HG02884 (cell line): Measurements from ENCODE around the gene TIGAR.

Source experiments
- ATAC-seq: cut with Tn5 transposase; IDR thresholded peaks from one replicate; pipeline ENCODE4 v1.9.1; 2021; ENCODE audit warnings: mild to moderate bottlenecking, moderate library complexity; ENCODE audit not compliant: unreplicated experiment

Gene TIGAR

DNA sequence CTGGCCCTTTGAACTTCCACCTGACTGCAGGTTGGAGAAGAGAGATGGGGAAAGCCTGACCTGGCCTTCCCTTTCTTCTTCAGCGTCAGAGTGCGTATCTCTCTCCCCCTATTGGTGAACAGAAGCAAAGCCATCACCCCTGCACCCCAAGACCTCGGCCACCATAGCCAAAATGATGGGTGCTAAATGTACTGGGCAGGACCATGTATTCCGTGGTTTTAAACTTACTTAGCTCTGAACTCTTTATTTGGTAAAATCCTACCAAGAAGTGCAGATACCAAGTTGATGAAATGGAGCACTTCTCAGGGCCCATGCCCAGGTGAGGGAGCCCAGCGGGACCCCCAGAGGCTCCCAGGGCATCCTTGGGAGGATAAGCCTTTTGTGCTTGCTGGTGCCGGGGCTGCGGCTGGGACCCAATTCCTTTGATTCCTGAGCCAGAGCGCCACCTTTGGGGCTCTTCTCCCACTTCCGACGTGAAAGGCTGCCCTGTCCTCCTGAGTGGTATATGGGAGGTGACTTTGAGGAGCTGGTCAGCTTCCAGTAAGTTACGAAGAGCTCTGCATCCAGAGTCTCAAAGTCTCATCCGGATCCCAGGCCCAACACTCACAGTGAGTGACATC, 38.0 kb upstream of the TIGAR start:
- no peak for ATAC-seq

DNA sequence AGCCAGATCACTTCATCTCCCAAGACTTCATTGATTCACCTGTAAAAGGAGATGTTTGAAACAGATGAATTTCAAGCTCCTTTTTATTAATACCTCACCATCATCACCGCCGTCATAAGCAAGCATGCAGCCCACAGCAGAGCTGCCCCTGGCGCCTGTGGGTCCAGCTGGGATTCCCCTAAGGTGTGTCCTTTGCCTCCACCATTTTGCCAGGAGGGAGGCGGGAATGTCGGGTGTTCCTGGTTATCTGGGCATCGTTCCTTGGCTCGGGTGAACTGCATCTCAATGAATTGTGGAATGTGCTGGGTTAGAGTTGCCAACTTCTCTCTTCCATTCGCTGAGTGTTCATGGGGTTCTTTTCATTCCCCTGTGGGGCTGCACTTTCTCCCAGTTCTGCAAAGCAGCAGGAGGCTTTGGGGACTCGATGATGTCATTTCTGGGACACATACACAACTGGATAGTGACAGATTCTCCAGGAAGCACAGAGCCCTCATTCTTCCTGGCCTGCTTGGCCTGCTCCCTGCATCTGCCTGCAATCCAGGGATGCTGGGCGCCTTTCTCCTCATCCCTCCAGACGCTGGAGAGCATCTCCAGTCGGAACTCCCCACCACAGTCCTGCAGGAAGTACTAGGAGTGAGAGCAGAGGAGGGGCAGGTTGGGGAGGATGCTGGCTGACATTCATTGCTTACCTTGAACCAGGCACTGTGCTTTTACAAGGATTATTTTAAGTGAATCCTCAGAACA, 37.3 kb upstream of the TIGAR start:
- no peak for ATAC-seq

DNA sequence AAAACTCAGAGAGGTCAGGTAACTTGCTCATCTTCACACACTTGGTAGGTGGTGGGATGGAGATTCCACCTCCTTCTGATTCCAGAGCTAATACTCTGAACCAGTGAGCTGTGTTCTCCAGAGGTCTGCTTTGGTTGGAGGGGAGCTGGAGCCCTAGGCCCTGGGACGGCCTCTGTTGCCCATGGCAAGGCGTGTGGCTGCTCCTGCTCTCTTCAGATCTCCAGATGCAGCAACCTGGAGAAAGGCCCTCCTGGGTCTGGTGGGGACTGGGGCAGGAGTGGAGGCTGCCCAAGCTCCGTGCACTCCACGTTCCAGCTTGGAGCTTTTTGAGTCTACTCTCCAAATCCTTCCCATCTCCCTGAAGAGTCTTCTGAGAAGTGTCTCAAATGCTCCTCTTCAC, 36.7 kb upstream of the TIGAR start:
- no peak for ATAC-seq

DNA sequence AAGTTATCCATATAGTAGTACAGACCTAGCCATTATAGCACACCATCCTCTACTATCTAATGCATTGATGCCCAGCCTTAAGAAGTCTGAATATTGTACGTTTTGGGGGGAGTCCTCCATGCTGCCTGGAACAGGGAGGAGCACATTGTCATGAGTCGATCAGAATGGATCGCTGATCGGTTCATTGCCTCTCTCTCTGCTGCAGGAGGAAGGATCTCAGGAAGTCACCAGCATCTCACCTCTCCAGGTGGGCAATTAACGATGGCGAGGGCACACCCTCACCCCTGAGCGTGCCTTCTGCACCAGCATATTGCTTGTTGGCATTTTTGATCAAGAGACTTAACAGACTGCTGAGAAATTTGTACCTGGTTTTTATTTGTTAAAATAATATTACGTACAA, 35.9 kb upstream of the TIGAR start:
- ATAC-seq = no peak

DNA sequence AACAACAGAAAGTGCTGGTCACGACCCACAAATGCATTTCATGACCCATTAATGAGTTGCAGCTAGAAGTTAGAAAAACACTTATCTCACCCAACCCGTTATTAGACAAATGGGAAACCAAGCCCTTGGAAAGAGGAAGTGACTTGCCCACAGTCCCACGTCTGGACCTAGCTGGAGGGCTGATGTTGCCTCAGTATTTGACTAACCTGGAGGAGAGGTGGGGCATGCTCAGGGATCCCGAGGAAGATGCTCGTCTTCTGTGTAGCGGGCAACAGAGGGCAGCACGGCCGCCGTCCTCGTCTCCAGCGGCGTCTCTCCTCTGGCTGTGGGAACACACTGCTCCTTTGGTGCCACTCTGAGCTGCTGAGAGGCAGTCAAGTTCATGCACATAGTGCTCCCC, 34.8 kb upstream of the TIGAR start:
- no peak for ATAC-seq

DNA sequence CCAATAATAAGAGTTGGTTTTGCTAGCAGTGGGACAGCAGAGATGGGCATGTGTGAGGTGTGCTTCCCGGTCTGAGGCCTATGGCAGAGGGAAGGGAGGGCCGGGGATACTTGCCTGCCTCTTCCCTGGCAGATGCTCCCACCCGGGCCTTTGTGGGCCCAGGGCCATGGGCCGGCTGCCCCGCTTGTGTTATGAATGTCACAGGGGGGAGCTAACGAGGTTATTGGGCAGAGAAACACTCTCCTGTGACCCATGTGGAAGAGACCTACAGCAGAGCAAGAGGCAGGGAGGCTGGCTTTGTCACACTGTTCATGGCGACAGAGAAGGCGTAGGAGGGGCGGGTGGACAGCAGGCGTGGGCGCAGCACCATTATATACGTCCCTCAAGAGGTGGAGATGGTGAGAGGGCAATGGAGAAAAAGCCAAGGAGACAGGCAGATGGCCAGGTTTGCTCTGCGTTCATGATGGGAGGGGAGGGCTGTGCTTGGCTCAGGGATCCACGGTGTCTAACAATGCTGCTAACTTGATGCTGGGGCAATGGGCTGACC, 34.2 kb upstream of the TIGAR start:
- no peak for ATAC-seq

DNA sequence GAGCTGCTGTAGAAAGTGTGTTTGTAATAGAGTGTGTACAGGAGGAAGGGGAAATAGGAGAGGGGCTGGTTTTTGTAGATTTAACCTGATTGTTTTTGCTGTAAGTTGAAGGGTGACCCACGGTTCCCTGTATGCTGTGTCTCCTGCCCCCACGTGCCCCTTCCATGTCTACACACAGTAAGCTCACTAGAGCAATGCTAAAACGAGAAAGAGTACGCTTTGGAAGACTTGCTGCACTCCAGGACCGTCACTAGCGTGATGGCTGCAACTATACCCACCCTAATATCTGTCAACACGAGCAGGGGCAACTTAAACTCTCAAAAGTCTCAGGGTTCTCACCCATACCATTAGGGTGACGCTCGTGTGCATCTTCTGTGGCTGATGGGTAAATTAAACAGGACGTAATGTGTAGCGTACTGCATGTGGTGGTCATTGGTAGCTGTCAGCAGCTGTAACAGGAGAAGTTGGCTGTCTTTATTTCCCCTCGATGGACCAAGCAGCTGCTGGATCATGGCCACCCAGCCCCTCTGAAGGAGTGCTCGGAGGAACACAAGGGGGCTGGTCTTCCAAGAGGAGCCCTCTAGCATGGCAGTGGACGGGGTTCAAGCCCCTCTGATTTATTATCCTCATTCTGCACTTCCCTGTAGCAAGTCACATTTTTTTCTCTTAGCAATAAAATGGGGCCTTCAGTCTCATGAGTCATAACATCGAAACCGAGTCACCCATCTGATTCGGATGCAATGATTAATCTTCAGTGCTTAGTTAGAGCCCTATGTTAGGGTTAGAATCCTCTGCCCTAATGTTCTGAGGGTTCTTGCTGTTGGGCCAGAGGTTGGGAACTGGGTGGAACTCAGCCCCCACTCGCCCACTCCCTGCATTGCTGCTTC, 33.4 kb upstream of the TIGAR start:
- no peak for ATAC-seq

DNA sequence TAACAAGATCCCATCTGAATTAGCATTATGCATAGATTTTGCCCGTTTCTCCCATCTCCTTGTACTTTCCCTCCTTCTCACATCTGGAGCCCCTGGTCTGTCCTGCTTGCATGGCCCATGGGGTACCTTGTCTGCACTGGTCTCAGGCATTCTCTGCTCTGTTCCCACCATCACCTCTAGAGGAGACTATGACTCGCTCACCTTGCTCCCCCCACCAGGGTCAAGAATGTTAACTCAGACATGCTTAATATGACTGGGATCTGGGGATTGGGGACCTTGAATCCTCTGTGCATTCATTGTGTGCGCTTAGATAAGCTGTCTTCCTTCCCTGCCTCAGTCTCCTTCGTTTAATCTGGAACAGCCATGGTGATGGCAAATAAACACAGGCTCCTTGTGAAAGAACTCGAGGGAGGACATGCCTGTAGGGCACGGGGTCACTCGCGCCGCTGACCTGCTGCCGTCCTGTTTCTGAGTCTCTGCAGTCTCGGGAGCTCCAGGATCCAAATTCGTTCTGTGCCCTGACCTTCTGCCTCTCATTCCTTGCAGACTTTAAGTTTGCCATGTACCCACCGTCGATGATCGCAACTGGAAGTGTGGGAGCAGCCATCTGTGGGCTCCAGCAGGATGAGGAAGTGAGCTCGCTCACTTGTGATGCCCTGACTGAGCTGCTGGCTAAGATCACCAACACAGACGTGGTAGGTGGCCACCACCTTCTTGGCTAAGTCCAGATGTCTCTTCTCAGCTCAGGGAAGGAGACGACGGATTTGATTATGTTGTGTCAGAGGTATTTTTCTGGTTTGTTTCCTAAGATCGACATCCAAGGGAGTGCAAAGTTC, 32.5 kb upstream of the TIGAR start:
- ATAC-seq = no peak

DNA sequence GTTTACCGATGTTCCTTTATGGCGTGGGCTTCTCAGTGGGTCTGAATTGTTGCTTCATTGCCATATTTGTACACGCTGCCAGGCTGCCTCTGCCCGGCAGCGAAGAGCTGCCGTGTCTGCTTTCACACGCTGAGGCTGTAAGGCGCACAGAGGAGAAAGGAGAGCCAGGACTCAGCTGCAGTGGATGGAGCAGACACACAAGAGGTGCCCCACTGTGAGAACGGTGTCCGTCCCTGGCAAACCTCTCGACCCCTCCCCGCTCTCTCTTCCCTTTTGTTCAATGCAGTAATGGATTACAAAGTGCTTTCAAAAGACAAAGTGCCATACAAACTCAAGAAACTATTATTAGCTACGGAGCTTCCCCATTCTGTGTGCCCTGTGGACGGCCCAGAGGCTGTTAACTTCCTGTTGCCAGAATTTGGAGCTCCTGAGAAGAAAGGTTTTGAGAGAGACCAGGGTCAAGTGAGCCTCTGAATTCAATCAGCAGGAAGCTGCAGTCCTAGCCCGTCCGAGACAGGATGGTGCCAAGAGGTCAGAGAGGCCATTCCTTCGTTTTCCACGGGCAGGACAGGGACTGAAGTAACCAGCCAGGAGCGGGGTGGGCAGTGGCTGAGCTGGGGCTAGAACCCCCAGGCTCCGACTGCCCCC, 31.7 kb upstream of the TIGAR start:
- ATAC-seq = no peak

DNA sequence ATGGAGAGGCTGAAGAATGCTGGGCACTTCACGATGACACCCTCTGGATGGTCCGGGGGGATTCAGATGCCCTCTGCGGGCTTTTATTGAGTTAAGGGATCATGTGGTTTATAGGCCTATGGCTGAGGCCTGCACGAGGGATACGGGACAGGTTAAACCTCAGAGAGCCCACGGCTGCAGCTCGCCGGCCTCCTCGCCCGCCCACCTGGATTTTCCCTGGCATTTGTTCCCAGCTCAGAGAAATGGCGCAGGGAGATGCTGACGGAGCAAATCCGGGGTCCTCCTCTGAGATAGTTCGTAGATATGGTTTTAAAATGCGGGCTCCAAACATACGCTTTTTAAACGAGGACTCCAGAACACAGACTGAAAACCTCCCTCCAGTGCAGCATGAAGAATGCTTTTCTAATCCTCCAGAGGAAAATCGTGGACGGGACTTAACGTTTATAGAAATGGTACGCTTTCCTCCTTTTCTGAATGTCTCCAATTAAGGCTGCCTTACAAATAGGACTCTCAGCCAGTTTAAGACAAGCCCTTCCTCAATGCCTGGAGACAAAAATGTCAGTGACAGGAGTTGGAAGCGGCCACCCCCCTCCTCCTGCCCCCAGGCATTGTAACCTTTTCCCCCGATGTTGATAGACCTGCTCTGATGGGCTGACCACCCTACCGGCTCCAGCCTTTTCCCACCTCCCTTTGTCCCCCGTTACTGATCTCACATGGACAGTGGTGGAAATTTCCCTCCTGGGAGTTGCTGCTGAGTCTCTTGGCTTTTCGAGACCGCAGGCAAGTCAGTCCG, 30.8 kb upstream of the TIGAR start:
- no peak for ATAC-seq

DNA sequence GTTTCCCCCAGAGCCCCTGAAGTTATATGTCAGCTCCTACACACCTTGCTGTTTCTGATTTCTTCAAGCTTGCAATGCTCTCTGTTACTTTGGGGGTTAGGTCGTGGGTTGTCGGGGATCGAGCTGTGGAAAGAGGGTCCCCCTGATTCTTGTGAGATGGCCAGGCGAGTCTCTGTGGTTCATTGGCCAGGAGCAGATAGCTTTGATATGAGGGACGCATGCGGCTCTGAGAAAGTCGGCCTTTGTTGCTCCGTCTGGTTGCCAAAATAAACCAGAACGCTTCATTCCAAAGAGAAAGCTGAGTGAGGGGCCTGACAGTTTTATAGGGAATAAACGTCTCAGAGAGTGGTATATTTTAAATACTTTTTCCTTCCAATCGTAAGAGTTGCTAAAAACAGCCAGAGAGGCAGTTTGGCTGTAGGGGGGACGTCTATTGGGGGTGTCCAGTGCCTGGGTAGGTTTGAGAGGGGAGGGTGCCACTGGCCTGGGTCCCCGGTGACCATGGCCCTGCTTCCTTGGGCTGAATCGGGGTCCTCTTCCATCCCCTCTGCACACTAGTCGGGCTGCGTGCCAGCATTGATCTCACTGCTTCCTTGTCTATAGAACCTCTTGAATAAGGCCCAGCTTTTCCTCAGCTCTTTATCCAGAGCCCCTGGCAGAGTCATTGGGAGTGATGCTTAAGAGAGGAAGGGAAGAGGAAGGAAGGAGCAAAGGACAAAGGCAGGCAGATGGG, 28.5 kb upstream of the TIGAR start:
- ATAC-seq = no peak

DNA sequence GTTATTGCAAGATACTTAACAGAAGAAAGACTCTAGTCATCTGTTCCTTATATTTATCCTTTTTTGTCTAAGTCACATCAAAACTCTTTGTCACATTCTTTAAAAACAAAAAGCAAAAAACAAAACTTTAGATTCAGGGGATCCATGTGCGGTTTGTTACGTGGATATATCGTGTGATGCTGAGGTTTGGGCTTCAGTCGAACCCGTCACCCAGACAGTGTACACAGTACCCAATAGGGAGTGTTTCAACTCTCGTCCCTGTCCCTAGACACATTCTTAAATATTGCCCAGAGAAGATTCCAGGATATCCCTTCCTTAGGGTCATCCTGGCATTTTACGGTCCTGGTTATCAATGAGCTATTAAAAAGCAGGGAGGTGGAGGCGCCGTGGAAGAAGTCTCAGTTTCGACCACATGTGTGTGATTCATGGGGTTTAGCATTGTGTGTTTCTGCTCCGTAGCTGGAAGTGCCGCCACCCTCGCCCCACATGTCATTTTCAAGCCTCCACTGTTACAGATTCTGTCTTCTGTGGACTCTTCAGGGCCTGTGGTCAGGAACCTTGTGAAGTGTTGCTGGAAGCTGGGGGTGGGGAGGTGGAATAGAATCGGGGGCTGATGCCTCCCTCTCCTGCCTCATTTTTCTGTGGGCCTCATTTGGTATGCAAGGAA, 27.6 kb upstream of the TIGAR start:
- ATAC-seq = no peak

DNA sequence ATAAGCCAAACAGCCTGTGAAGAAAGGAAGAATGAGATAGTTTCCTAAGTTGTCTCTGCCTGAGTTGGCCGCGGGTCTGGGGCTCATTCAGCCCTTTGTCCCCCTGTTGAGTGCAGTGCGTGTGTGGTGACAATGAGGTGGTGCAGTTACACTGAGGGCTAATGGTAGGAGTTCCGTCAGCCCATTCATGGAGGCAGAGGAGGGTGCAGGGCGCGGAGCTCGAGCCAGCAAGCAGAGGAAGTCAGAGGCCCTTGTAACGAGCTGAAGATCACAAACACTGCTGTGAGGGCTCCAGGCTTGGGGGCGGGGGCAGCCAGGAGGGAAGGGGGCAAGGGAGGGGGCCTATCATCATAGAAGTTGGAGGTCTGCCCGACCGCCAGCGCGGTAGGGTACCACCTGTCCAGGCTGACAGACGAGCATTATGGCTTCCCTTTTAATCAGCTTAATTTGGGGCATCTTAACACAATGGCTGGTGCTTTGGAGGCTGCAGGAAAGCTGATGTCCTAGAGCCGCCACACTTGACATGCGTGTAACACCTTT, 27.0 kb upstream of the TIGAR start:
- no peak for ATAC-seq

DNA sequence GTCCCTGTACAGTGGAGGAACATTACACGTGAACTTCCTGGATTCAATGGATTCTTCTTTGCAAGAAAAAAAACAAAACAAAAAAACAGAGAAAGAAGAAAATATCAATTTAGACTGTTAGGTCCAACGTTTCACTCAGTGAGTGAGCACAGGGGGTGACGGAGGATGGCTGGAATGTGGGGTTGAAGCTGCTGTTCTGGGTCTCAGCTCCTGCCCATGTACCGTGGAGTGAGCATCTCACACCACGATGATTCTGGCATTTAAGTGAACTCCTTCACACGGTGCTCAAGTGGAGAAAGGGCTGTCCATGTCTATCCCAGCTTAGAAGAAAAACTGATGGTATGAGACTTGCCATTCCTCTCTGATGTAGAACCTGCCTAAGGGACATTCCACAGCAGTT, 24.3 kb upstream of the TIGAR start:
- no peak for ATAC-seq

DNA sequence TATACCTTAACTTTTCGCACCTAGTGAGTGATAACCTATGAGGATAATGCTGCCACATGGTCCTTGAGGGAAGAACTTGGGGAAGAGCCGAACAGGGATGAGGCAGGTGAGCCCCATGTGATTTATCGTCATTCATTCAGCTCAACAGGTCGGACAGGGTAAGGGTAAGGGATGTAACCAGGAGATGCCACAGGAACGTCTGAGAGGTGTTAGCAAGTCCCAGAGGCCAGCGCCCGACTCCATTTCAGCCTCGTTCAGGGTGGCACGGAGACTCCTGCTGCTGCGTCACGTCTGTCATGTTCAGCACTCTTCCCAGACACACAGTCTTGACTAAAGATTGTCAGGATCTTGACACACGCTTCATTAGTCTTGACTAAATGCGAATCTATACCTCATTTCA, 23.4 kb upstream of the TIGAR start:
- ATAC-seq = no peak

DNA sequence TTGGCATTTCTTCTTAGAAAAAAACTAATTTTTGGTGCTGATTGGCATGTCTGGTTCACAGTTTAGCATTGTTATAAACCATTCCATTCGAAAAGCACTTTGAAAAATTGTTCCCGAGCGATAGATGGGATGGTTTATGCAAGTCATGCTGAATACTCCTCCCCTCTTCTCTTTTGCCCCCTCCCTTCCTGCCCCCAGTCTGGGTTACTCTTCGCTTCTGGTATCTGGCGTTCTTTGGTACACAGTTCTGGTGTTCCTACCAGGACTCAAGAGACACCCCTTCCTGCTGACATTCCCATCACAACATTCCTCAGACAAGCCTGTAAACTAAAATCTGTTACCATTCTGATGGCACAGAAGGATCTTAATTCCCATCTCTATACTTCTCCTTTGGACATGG, 20.1 kb upstream of the TIGAR start:
- no peak for ATAC-seq

DNA sequence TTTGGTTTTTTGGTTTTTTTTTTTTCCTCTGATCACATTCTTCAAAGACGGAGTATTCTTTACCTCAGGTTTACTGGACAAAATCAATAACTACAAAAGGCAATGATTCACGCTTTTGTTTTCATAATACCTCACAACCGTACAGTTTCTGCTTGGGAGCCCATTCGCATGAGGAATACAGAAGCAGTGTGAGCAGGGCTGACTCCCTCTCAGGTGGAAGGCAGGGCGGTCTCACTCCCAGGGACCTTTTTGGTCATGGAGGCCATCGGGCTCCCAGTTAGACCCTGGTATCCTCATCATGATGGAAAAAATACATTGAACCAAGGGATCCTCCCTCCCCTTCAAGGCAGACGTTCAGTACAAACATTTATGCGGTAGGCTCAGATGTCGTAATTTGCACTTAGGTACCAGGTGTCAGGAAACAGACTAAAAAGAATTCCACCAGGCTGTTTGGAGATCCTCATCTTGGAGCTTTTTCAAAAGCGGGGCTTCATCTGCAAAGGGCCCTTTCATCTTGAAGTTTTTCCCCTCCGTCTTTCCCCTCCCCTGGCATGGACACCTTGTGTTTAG, 19.0 kb upstream of the TIGAR start:
- ATAC-seq = no peak

DNA sequence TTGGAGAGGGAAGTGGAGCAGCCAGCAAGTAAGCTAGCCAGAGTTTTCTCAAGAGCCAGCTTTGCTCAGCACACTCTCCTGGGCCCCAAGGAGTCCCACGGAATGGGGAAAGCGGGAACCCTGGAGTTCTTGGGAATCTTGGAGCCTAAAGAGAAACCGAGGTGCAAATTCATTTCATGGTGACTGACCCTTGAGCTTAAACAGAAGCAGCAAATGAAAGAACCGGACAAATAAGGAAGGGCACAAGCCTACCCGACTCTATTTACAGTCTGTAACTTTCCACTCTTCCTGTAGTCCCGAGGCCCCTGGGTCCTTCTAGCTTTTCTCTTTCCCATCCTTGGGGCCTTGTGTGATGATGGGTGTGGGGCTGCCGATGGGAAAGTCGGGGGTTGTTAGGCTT, 18.1 kb upstream of the TIGAR start:
- no peak for ATAC-seq
